GM18867 (cell line): Measurements from ENCODE around the gene CXCR3.
"Not testable (repeated sequence)": the region's sequence is repeated elsewhere in the genome, so short reads cannot be mapped to it uniquely, and the experiment has no call there.

ENCODE experiments used
- ATAC-seq: cut with Tn5 transposase; IDR thresholded peaks from one replicate; pipeline ENCODE4 v1.9.1; 2021; ENCODE audit warnings: mild to moderate bottlenecking, moderate library complexity; ENCODE audit not compliant: unreplicated experiment

CXCR3 gene

GRCh38 chrX:71618303-71618721 is at the start of gene CXCR3:
Gene CXCR3 (minus strand): TSS chrX:71618511. CDS start chrX:71618449, 62 bp downstream.
- peak; percentile 51 for ATAC-seq

DNA sequence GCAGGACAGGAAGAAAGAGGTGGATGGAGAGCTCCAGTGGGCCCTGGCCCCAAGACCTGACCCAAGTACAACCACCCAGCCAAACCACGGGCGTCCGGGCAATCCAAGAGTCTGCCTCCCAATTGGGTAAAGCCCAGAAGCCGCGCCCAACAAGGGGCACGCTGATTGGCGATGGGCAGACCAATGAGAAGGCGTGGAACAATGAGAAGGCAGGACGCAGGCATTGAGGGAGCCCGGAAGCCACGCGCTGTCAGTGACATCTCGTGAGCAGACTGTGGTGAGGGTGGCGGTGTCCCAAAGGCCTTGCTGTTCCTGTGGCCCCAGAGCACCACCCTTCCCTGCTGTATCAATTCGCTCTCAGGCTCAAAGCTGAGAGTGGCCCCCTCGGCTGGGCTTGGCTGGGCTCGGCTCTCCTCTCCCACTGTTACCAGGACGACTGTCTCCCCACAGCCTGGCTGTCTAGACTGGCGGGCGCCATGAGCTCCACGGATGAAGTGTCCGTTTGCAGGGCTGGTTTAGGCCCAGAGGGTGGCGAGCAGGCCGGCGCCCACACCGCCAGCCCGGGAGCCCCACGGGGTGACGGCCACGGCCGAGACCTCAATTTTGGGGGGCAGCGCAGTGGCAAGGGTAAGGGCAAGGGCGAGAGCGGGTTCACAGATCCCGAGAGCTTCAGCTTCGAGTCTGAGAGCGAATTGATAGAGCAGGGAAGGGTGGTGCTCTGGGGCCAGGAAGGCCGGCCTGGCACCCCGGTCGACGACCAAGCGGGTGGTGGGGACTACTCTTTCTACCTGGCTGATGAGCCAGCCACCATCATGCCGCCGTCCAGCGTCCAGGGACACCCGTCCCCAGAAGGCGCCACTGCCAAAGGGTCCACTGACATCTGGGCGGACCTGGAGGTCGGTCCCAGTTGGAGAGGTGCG is 49.3 kb upstream of the CXCR3 start, which contains the start of gene LOC101059915:
Gene LOC101059915, plus strand, starts transcription at position 219 of the 920 bp plus-strand sequence.
- no peak for ATAC-seq

GRCh38 chrX:71666240-71667223 is 48.2 kb upstream of the CXCR3 start:
- ATAC-seq, result no peak

GRCh38 chrX:71665747-71666146 is 47.4 kb upstream of the CXCR3 start:
- no peak for ATAC-seq

GRCh38 chrX:71664889-71665491 is 46.7 kb upstream of the CXCR3 start:
- no peak for ATAC-seq

GRCh38 chrX:71664202-71664601 is 45.9 kb upstream of the CXCR3 start:
- ATAC-seq, result peak; percentile 62

DNA sequence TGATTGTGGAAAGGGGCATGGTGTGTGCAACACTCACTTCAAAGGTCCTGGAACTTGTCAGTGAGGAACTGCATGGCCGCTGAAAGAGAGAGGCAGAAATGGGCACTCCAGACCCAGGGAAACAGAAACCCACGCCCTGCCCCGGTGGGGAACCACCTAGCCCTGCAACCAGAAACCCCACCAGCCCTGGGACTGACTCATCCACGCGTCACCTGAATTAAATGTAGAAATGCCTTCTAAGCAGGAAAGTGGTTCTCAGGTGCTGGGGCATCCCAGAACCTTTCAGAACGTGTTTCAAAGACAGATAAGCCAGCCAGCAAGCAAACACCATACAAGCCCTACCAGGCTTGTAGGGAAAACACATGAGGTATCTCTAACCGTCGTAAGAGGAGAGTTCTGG is 44.9 kb upstream of the CXCR3 start:
- not testable (repeated sequence) for ATAC-seq

GRCh38 chrX:71662654-71663053 is 44.3 kb upstream of the CXCR3 start:
- ATAC-seq, result not testable (repeated sequence)

GRCh38 chrX:71661919-71662318 is 43.6 kb upstream of the CXCR3 start:
- no peak for ATAC-seq

DNA sequence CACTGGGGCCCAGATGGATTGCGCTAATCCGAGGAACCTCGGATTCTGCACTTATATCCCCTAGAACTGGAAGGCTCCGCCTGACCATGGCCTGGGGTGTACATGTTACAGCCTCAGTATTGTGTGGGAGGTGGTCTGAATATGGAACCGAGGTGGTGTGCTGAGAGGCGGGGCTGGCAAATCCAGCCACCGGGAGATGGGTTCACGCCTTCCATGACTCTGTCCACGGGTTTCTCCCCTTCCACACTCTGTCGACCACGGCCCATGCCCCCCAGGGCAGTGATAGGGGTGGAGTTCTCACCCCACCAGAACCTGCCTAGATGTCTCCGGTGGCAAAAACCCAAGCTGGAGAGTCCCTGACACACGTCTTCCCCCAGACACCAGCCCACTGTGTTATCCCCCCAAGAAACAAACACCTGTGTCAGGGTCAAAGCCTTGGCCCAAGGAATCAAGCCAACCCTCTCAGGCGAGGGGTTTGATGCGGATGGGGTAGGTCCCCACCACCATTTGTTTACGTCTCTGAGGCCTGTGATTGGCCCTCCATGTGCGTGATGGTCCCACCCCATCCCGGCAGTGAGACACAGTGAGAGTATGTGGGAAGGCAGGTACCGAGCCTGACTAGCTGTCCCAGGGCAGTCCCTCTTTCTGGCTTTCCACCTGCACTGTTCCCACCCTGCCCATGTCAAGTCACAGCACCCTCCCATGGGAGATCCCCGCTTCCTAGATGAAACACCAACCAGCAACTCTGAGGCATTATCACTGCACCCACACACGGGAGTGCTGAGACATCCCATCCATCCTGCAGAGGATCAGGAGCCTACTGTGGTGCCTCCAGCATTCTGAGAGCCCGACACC is 42.5 kb upstream of the CXCR3 start:
- no peak for ATAC-seq

- no peak for ATAC-seq
These were observed 41.6 kb upstream of the CXCR3 start for GRCh38 chrX:71659959-71660358.

GRCh38 chrX:71659342-71659741 is 41.0 kb upstream of the CXCR3 start:
- no peak for ATAC-seq

DNA sequence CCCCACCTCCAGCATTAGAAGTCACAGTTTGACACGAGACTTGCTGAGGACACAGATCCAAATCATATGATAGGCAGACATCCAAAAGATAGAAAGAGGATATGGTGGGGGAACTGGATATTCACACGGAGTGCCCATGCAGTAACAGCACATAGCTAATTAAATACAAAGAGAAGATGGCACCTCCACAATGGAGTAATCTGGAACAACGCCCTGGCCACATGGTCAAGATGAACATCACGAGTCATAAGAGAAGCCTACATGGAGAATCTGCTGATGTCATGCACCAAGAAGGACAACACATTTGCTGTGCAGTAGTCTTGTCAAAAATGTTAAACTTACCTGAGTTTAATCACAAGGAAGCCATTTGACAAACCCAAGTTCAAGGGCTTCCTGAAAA is 39.0 kb upstream of the CXCR3 start:
- ATAC-seq, result no peak

DNA sequence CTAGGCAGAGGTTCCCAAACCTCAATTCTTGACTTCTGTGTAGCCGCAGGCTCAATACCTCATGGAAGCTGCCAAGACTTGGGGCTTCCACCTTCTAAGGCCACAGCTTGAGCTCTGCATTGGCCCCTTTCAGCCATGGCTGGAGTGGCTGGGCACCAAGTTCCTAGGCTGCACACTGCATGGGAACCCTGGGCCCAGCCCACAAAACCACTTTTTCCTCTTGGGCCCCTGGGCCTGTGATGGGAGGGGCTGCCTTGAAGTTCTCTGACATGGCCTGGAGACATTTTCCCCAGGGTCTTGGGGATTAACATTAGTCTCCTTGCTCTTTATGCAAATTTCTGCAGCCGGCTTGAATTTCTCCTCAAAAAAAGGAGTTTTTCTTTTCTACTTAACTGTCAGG is 35.0 kb upstream of the CXCR3 start:
- ATAC-seq, result no peak

DNA sequence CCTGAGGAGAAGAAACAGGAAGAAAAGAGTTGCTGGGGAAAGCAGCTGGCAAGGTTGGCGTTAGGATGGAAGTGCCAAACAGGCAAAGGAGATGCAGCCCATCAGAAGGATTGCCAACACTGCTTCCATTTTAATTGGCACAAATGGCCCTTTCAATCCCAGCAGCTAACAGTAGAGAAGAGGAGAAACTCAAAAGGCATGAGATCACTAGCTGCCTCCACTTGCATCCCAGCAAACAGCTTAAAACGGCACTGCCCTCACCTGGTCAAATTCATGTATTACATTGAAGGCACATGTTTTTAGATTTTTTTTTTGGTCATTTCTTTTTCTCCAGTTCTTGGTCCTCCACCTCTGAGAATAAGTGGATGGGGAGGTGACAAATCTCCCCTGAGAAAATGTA is 34.1 kb upstream of the CXCR3 start:
- peak; percentile 47 for ATAC-seq

DNA sequence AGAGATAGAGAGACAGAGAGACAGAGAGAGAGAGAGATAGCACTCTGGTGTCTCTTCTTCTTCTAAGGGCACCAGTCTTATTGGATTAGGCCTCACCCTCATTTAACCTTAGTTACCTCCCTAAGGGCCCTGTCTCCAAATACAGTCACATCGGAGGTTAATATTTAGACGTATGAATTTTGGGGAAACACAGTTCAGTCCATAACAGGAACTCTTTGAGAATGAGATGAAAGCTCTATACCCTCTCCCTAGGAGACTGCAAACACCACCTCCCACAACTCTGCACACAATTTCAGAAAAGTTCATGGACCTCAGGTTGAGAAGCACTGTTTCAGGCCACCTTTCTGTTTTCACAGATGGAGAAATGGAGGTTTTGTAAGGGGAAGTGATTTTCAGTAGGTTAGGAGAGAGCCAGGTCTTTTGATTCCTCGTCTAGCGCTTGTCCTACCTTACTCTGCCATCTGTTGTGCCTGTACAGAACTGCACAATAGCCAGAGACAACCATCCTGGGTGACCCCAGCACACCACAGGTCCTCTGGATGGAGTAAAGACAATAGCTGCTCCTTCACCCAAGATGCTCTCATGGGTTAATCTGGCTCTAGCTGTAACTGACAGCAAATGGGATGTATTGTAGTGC is 32.1 kb upstream of the CXCR3 start:
- peak; percentile 93 for ATAC-seq

GRCh38 chrX:71644406-71644805 is 26.1 kb upstream of the CXCR3 start:
- not testable (repeated sequence) for ATAC-seq

DNA sequence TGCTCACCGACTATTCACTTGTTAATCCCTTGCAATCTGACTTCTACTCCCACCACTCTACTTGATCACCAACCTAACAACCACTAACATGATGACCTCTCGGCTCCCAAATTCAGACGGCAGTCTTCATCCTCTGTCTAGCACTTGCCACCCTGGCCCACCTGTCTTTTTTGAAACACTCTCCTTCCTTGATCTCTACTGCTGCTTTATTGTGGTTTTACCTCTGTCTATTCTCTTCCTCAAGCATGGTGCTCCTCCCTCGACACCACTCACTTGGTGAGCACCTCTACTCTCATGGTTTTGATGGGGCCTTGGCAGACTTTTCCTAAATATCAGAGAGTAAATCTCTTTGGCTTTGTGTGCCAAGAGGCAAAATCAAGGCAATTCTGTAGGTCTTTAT is 21.7 kb upstream of the CXCR3 start:
- ATAC-seq, result no peak

- no peak for ATAC-seq
These were observed 20.1 kb upstream of the CXCR3 start for GRCh38 chrX:71638409-71638808.
